Testis (tissue), 3 donors: Measurements from ENCODE around the gene IGFLR1. TPM values are rescaled to one million over a fixed set of nuclear protein-coding genes. Genes with fewer than 3 reads are reported as not detected.
"Not testable (repeated sequence)": the region's sequence is repeated elsewhere in the genome, so short reads cannot be mapped to it uniquely, and the experiment has no call there.

Experiments
- DNase-seq: peaks from one replicate; pipeline ENCODE4 v3.0.0-alpha.2; 2019
- H3K27ac ChIP-seq, 2 donors: fragments of 200-600 bp; sonication (generic); one replicate each; pipeline ENCODE4 v1.5.1; 2019
- H3K27me3 ChIP-seq: fragments of 200-600 bp; sonication (generic); one replicate; pipeline ENCODE4 v1.5.1; 2019
- H3K36me3 ChIP-seq: fragments of 200-600 bp; sonication (generic); one replicate; pipeline ENCODE4 v1.5.1; 2017; ENCODE audit warnings: low read depth; ENCODE audit errors: missing control alignments
- H3K4me1 ChIP-seq: fragments of 200-600 bp; sonication (generic); one replicate; pipeline ENCODE4 v1.5.1; 2019
- H3K4me3 ChIP-seq, 2 donors: fragments of 200-600 bp; sonication (generic); one replicate each; pipeline ENCODE4 v1.5.1; 2017 to 2019
- H3K9me3 ChIP-seq: fragments of 200-600 bp; sonication (generic); one replicate; pipeline ENCODE4 v1.5.1; 2017
- CTCF ChIP-seq, 3 experiments: fragments of 450-650 bp in 2 of 3; fragments of 200-600 bp in 1 of 3; sonication (generic) in 1 of 3; IDR thresholded peaks; one replicate each; pipeline ENCODE4 v1.5.1; 2016 to 2019; ENCODE audit warnings: antibody characterized with exemption in 3 of 3, mild to moderate bottlenecking in 2 of 3, moderate library complexity in 1 of 3
- POLR2A ChIP-seq: fragments of 450-650 bp; IDR thresholded peaks from one replicate; pipeline ENCODE4 v1.6.1; 2017; ENCODE audit warnings: antibody characterized with exemption, mild to moderate bottlenecking, moderate library complexity
- WGBS, 2 donors: methylation state at CpG; one replicate each; pipeline ENCODE4 v1.1.5; 2018; 5-methylcytosine and 5-hydroxymethylcytosine counted together
- intact Hi-C: fragments of 100-400 bp; cut with DNase I; formaldehyde crosslinking; loops from one replicate; pipeline ENCODE4 v1.15.1; 2023; ENCODE audit warnings: low total_unique reads
- polyA plus RNA-seq: library from polyadenylated mRNA; stranded (reverse); fragments of 350-450 nt; fragmentation: Illumina TruSeq; extraction: RNeasy Lipid Tissue Mini Kit (QIAGEN cat#74804); gene quantifications from one replicate; pipeline ENCODE4 v1.2.3, GENCODE V29; 2014; ENCODE audit warnings: low read depth, low replicate concordance; ENCODE audit not compliant: insufficient read depth
- total RNA-seq, 2 donors: library from RNA; depleted of rRNA; stranded (reverse); fragments of >200 nt; gene quantifications; one replicate each; pipeline ENCODE4 v1.2.3, GENCODE V29; 2016

IGFLR1 gene
- total and polyA plus RNA-seq, 3 donors from 2014 or later = 9.9 to 15.9 (median 15.7) TPM

- Histone ChIP-seq H3K4me3 (no peak overlapping the region), H3K27ac (no peak overlapping the region), H3K36me3 (no peaks in the 10 kb centered on the region), H3K9me3 (no peaks in the 10 kb centered on the region), H3K4me1 (no peaks in the 10 kb centered on the region), H3K27me3 (no peaks in the 10 kb centered on the region)
- no peak for TF ChIP-seq POLR2A
- TF ChIP-seq CTCF (IDR thresholded peaks at IDR 0.05) = no peak
- 57 to 70% methylated on average over 5 to 11 of the region's 11 CpGs for WGBS, 2 donors
- intact Hi-C loops = no loop called here
- no peak for DNase-seq
Measured at GRCh38 chr19:35692010-35692409, 50.2 kb downstream of the IGFLR1 start.

- DNase-seq, H3K4me1 ChIP-seq, H3K27ac ChIP-seq, H3K9me3 ChIP-seq, intact Hi-C loops, H3K36me3 ChIP-seq, H3K27me3 ChIP-seq: not testable (repeated sequence)
- 89% methylated on average over 22 of the region's 37 CpGs; no CpG with 5 or more reads in 1 of the 2 donors for WGBS, 2 donors
- peak overlapping the region; percentile 26 to 29 for H3K4me3 ChIP-seq
Measured at GRCh38 chr19:35691106-35691505, 51.1 kb downstream of the IGFLR1 start.

GRCh38 chr19:35689836-35690235 lies 52.4 kb downstream of the IGFLR1 start:
- H3K9me3 ChIP-seq = no peaks in the 10 kb centered on the region
- TF ChIP-seq CTCF (IDR thresholded peaks at IDR 0.05) = no peak
- no peak for TF ChIP-seq POLR2A
- H3K27ac ChIP-seq = no peak overlapping the region
- H3K36me3 ChIP-seq = no peaks in the 10 kb centered on the region
- WGBS, 2 donors = 45 to 49% methylated on average over 4 of the region's 4 CpGs
- no peak for DNase-seq
- H3K4me3 ChIP-seq = no peak overlapping the region
- H3K4me1 ChIP-seq = no peaks in the 10 kb centered on the region
- no peaks in the 10 kb centered on the region for H3K27me3 ChIP-seq
- intact Hi-C loops = no loop called here

Other genes with a start within 250 kb of the IGFLR1 start
- 1 to 10 TPM; 5.8 to 7.9 TPM for gene DMKN, start 228.8 kb downstream of the IGFLR1 start, total RNA-seq
- gene DMKN, start 228.8 kb downstream of the IGFLR1 start, polyA plus RNA-seq = 24.0 TPM
- under 1 TPM; 0.16 to 0.19 TPM for gene SBSN, start 214.1 kb downstream of the IGFLR1 start, total RNA-seq
- 0.47 TPM for gene SBSN, start 214.1 kb downstream of the IGFLR1 start, polyA plus RNA-seq
- 100 to 1,000 TPM; 123 to 338 TPM for gene GAPDHS, start 209.0 kb downstream of the IGFLR1 start, total RNA-seq
- gene GAPDHS, start 209.0 kb downstream of the IGFLR1 start, polyA plus RNA-seq = 363 TPM
- gene TMEM147, start 196.8 kb downstream of the IGFLR1 start, total RNA-seq = 100 to 1,000 TPM; 125 TPM
- gene TMEM147, start 196.8 kb downstream of the IGFLR1 start, polyA plus RNA-seq = 146 TPM
- gene ATP4A, start 178.8 kb downstream of the IGFLR1 start, total RNA-seq = 1 to 10 TPM in 1 of 2 donors, under 1 TPM in 1; 0.87 to 1.1 TPM
- gene ATP4A, start 178.8 kb downstream of the IGFLR1 start, polyA plus RNA-seq = 1.1 TPM
- gene PMIS2, start 156.3 kb downstream of the IGFLR1 start, total RNA-seq = under 1 TPM in 1 of 2 donors, not detected in 1; 0.74 TPM
- gene PMIS2, start 156.3 kb downstream of the IGFLR1 start, polyA plus RNA-seq = 2.0 TPM
- gene HAUS5, start 129.7 kb downstream of the IGFLR1 start, total RNA-seq = 10 to 100 TPM; 25.5 to 33.9 TPM
- 24.4 TPM for gene HAUS5, start 129.7 kb downstream of the IGFLR1 start, polyA plus RNA-seq
- gene RBM42, start 113.4 kb downstream of the IGFLR1 start, total RNA-seq = 100 to 1,000 TPM; 105 to 109 TPM
- 64.2 TPM for gene RBM42, start 113.4 kb downstream of the IGFLR1 start, polyA plus RNA-seq
- gene ETV2, start 100.7 kb downstream of the IGFLR1 start, total RNA-seq = 10 to 100 TPM in 1 of 2 donors, 1 to 10 TPM in 1; 4.8 to 14.4 TPM
- gene ETV2, start 100.7 kb downstream of the IGFLR1 start, polyA plus RNA-seq = 27.2 TPM
- 100 to 1,000 TPM; 198 to 262 TPM for gene COX6B1, start 94.1 kb downstream of the IGFLR1 start, total RNA-seq
- gene COX6B1, start 94.1 kb downstream of the IGFLR1 start, polyA plus RNA-seq = 322 TPM
- gene UPK1A, start 75.9 kb downstream of the IGFLR1 start, total RNA-seq = under 1 TPM; 0.37 to 0.47 TPM
- gene UPK1A, start 75.9 kb downstream of the IGFLR1 start, polyA plus RNA-seq = 1.0 TPM
- gene ZBTB32, start 37.9 kb downstream of the IGFLR1 start, total RNA-seq = 10 to 100 TPM; 26.1 to 32.5 TPM
- 125 TPM for gene ZBTB32, start 37.9 kb downstream of the IGFLR1 start, polyA plus RNA-seq
- 100 to 1,000 TPM; 109 to 110 TPM for gene KMT2B, start 24.4 kb downstream of the IGFLR1 start, total RNA-seq
- 73.3 TPM for gene KMT2B, start 24.4 kb downstream of the IGFLR1 start, polyA plus RNA-seq
- 10 to 100 TPM; 47.2 to 49.6 TPM for gene U2AF1L4, start 3.0 kb upstream of the IGFLR1 start, total RNA-seq
- gene U2AF1L4, start 3.0 kb upstream of the IGFLR1 start, polyA plus RNA-seq = 45.3 TPM
- gene PSENEN, start 3.2 kb upstream of the IGFLR1 start, total RNA-seq = 100 to 1,000 TPM; 100 to 121 TPM
- 303 TPM for gene PSENEN, start 3.2 kb upstream of the IGFLR1 start, polyA plus RNA-seq
- 10 to 100 TPM; 30.2 TPM for gene LIN37, start 6.1 kb upstream of the IGFLR1 start, total RNA-seq
- gene LIN37, start 6.1 kb upstream of the IGFLR1 start, polyA plus RNA-seq = 24.8 TPM
- 10 to 100 TPM; 50.9 to 57.1 TPM for gene HSPB6, start 14.6 kb upstream of the IGFLR1 start, total RNA-seq
- gene HSPB6, start 14.6 kb upstream of the IGFLR1 start, polyA plus RNA-seq = 146 TPM
- 10 to 100 TPM; 48.3 to 72.0 TPM for gene PROSER3, start 15.7 kb upstream of the IGFLR1 start, total RNA-seq
- gene PROSER3, start 15.7 kb upstream of the IGFLR1 start, polyA plus RNA-seq = 75.9 TPM
- gene ARHGAP33, start 33.1 kb upstream of the IGFLR1 start, total RNA-seq = 100 to 1,000 TPM in 1 of 2 donors, 10 to 100 TPM in 1; 56.2 to 133 TPM
- gene ARHGAP33, start 33.1 kb upstream of the IGFLR1 start, polyA plus RNA-seq = 46.6 TPM
- gene PRODH2, start 70.4 kb upstream of the IGFLR1 start, total RNA-seq = 1 to 10 TPM in 1 of 2 donors, under 1 TPM in 1; 0.99 to 1.3 TPM
- gene PRODH2, start 70.4 kb upstream of the IGFLR1 start, polyA plus RNA-seq = 2.7 TPM
- 1 to 10 TPM; 1.8 to 2.7 TPM for gene NPHS1, start 110.1 kb upstream of the IGFLR1 start, total RNA-seq
- 3.8 TPM for gene NPHS1, start 110.1 kb upstream of the IGFLR1 start, polyA plus RNA-seq
- under 1 TPM; 0.56 to 0.87 TPM for gene KIRREL2, start 114.5 kb upstream of the IGFLR1 start, total RNA-seq
- 0.84 TPM for gene KIRREL2, start 114.5 kb upstream of the IGFLR1 start, polyA plus RNA-seq
- 10 to 100 TPM; 45.7 to 54.3 TPM for gene APLP1, start 126.1 kb upstream of the IGFLR1 start, total RNA-seq
- gene APLP1, start 126.1 kb upstream of the IGFLR1 start, polyA plus RNA-seq = 37.9 TPM
- 1 to 10 TPM; 3.8 to 6.0 TPM for gene NFKBID, start 158.1 kb upstream of the IGFLR1 start, total RNA-seq
- 2.8 TPM for gene NFKBID, start 158.1 kb upstream of the IGFLR1 start, polyA plus RNA-seq
- gene HCST, start 160.1 kb upstream of the IGFLR1 start, total RNA-seq = 1 to 10 TPM in 1 of 2 donors, under 1 TPM in 1; 0.87 to 3.5 TPM
- gene HCST, start 160.1 kb upstream of the IGFLR1 start, polyA plus RNA-seq = 16.8 TPM
- 10 to 100 TPM in 1 of 2 donors, 1 to 10 TPM in 1; 2.9 to 21.7 TPM for gene TYROBP, start 165.8 kb upstream of the IGFLR1 start, total RNA-seq
- gene TYROBP, start 165.8 kb upstream of the IGFLR1 start, polyA plus RNA-seq = 77.5 TPM
- 10 to 100 TPM; 27.6 to 31.7 TPM for gene LRFN3, start 193.9 kb upstream of the IGFLR1 start, total RNA-seq
- 12.7 TPM for gene LRFN3, start 193.9 kb upstream of the IGFLR1 start, polyA plus RNA-seq